Mammary epithelial cell (primary cell): ENCODE data around the gene SURF4.
"Not testable (repeated sequence)": the region's sequence is repeated elsewhere in the genome, so short reads cannot be mapped to it uniquely, and the experiment has no call there.

ENCODE experiments used
- EZH2 ChIP-seq: IDR thresholded peaks from 2 replicates; pipeline ENCODE4 v1.6.1; 2012; ENCODE audit warnings: low read length, inconsistent platforms, borderline replicate concordance
- TF ChIP-seq, protein P1 (sequence below), 2 donors: IDR thresholded peaks in 1 of 2; conservative IDR thresholded peaks in 1 of 2; 2 replicates each; pipeline ENCODE4 v1.5.1; 2011 to 2012; ENCODE audit warnings: inconsistent platforms in 2 of 2, low read length in 2 of 2, mild to moderate bottlenecking in 2 of 2, control low read depth in 1 of 2, low read depth in 1 of 2; ENCODE audit not compliant: insufficient read depth in 1 of 2; ENCODE audit errors: extremely low read depth in 1 of 2

DNA sequence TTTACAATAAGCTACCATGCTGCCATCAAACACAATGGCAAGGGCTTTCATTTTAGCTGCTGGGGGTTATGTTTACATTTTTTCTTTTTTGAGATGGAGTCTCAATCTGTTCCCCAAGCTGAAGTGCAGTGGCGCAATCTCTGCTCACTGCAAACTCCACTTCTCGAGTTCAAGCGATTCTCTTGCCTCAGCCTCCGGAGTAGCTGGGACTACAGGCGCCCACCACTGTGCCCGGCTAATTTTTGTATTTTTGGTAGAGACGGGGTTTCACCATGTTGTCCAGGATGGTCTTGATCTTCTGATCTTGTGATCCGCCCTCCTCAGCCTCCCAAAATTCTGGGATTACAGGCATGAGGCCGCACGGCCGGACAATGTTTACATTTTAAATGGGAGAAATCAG, 41.0 kb downstream of the SURF4 start:
- TF ChIP-seq, protein P1, sequence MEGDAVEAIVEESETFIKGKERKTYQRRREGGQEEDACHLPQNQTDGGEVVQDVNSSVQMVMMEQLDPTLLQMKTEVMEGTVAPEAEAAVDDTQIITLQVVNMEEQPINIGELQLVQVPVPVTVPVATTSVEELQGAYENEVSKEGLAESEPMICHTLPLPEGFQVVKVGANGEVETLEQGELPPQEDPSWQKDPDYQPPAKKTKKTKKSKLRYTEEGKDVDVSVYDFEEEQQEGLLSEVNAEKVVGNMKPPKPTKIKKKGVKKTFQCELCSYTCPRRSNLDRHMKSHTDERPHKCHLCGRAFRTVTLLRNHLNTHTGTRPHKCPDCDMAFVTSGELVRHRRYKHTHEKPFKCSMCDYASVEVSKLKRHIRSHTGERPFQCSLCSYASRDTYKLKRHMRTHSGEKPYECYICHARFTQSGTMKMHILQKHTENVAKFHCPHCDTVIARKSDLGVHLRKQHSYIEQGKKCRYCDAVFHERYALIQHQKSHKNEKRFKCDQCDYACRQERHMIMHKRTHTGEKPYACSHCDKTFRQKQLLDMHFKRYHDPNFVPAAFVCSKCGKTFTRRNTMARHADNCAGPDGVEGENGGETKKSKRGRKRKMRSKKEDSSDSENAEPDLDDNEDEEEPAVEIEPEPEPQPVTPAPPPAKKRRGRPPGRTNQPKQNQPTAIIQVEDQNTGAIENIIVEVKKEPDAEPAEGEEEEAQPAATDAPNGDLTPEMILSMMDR (conservative IDR thresholded peaks at IDR 0.05 in 1 of 2, IDR thresholded peaks at IDR 0.05 in 1 of 2; ENCODE audit: extremely low read depth in 1 of 2, insufficient read depth in 1 of 2, low read depth in 1 of 2, low read length in 2 of 2) = not testable (repeated sequence)
- not testable (repeated sequence) for TF ChIP-seq EZH2
